Naive B cell (primary cell): ENCODE measurements around the gene MEGF6. TPM values are rescaled to one million over a fixed set of nuclear protein-coding genes. Genes with fewer than 3 reads are reported as not detected.
A peak's percentile ranks its signal among the peaks of the same experiment; 100 is the strongest.

ENCODE experiments used
- ATAC-seq, 2 donors: fragments of 150-1000 bp; cut with Tn5 transposase; 2 replicates each; pipeline ENCODE4 v1.10.0; 2021; ENCODE audit warnings: low read depth in 2 of 2, mild to moderate bottlenecking in 2 of 2, moderate library complexity in 2 of 2
- DNase-seq: peaks from one replicate; pipeline ENCODE4 v3.0.0; 2022
- H3K27ac Mint-ChIP-seq, 6 donors: one replicate each; pipeline ENCODE4 v1.8.0; 2020 to 2022; ENCODE audit warnings: mild to moderate bottlenecking in 6 of 6, mixed read lengths in 6 of 6, moderate library complexity in 5 of 6, inconsistent platforms in 2 of 6
- H3K27me3 Mint-ChIP-seq, 3 donors: one replicate each; pipeline ENCODE4 v1.8.0; 2021 to 2022; ENCODE audit warnings: mixed read lengths in 3 of 3, mild to moderate bottlenecking in 1 of 3
- H3K36me3 Mint-ChIP-seq, 2 donors: one replicate each; pipeline ENCODE4 v1.8.0; 2020 to 2022; ENCODE audit warnings: mixed read lengths in 2 of 2, inconsistent platforms in 1 of 2, mild to moderate bottlenecking in 1 of 2
- H3K4me1 Mint-ChIP-seq, 3 donors: one replicate each; pipeline ENCODE4 v1.8.0; 2020 to 2022; ENCODE audit warnings: mixed read lengths in 3 of 3, inconsistent platforms in 1 of 3, mild to moderate bottlenecking in 1 of 3, moderate library complexity in 1 of 3
- H3K4me3 Mint-ChIP-seq, 8 donors: one replicate each; pipeline ENCODE4 v1.8.0; 2020 to 2022; ENCODE audit warnings: mild to moderate bottlenecking in 8 of 8, mixed read lengths in 8 of 8, moderate library complexity in 8 of 8, inconsistent platforms in 2 of 8
- H3K9me3 Mint-ChIP-seq, 7 donors: one replicate each; pipeline ENCODE4 v1.8.0; 2020 to 2022; ENCODE audit warnings: mixed read lengths in 7 of 7, mild to moderate bottlenecking in 5 of 7, inconsistent platforms in 2 of 7, moderate library complexity in 1 of 7
- polyA plus RNA-seq, 6 donors: library from polyadenylated mRNA; unstranded; fragments of 300-500 nt; fragmentation: Illumina TruSeq; gene quantifications; one replicate each; pipeline ENCODE4 v1.2.3, GENCODE V29; 2021; ENCODE audit warnings: low read depth in 6 of 6

MEGF6 gene, protein sequence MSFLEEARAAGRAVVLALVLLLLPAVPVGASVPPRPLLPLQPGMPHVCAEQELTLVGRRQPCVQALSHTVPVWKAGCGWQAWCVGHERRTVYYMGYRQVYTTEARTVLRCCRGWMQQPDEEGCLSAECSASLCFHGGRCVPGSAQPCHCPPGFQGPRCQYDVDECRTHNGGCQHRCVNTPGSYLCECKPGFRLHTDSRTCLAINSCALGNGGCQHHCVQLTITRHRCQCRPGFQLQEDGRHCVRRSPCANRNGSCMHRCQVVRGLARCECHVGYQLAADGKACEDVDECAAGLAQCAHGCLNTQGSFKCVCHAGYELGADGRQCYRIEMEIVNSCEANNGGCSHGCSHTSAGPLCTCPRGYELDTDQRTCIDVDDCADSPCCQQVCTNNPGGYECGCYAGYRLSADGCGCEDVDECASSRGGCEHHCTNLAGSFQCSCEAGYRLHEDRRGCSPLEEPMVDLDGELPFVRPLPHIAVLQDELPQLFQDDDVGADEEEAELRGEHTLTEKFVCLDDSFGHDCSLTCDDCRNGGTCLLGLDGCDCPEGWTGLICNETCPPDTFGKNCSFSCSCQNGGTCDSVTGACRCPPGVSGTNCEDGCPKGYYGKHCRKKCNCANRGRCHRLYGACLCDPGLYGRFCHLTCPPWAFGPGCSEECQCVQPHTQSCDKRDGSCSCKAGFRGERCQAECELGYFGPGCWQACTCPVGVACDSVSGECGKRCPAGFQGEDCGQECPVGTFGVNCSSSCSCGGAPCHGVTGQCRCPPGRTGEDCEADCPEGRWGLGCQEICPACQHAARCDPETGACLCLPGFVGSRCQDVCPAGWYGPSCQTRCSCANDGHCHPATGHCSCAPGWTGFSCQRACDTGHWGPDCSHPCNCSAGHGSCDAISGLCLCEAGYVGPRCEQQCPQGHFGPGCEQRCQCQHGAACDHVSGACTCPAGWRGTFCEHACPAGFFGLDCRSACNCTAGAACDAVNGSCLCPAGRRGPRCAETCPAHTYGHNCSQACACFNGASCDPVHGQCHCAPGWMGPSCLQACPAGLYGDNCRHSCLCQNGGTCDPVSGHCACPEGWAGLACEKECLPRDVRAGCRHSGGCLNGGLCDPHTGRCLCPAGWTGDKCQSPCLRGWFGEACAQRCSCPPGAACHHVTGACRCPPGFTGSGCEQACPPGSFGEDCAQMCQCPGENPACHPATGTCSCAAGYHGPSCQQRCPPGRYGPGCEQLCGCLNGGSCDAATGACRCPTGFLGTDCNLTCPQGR (N-terminal part only)
- 1 to 10 TPM in 5 of 6 donors, not detected in 1; 3.1 to 8.8 (median 4.3) TPM for polyA plus RNA-seq

DNA sequence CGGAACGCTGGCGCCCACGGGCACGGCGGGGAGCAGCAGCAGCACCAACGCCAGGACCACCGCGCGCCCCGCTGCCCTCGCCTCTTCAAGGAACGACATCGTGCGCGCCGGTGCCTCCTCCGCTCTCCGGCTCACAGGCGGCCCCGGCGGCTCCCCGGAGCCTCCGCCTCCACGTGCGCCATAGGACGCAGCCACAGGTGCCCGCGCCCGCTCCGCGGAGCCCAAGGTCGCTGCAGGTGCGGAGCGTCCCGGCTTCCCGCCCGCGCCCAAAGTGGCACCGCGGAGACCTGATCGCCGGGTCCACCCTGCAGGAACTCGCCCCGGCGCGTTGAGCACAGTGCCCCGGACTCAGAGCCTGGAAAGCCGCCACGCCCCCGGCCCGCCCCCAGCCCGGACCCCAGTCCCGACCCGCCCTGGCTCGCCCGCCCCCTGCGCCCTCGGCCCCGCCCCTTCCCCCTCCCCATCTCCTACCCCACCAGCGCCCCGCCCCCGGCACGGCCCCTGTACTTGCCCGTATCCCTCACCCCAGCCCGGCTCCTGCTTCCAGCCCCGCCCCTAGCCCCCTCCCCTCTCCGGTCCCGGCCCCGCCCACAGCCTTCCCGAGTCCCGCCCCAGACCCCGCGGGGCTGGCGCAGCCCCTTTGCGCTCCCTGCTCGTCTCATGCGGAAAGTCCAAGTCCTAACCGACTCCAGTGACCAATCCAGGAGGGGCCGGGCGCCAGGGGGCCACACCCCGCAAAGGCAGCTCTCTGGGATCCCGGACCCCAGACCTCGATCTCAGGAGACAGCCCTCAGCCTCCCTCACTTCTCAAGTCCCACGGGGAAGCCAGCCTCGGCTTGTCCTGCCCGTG, at the start of gene MEGF6:
Gene MEGF6 (minus strand): TSS at position 339 of the 850 bp plus-strand sequence. CDS start 240 bp downstream, at position 99.
- peaks cover 10 to 17% (median 12%) of the 10 kb centered on the region in 3 donors for H3K4me1 Mint-ChIP-seq
- H3K36me3 Mint-ChIP-seq = no peaks in the 10 kb centered on the region
- peak within 1 kb of the TSS in 3 of 6 donors; percentile 39 to 90 (median 78) for H3K27ac Mint-ChIP-seq
- peak within 1 kb of the TSS; percentile 38 to 86 (median 82) for H3K4me3 Mint-ChIP-seq
- DNase-seq = peak; percentile 19
- ATAC-seq = peak; percentile 62 to 68
- H3K27me3 Mint-ChIP-seq = peaks cover 12 to 53% (median 18%) of the 10 kb centered on the region in 3 donors
- no peaks in the 10 kb centered on the region for H3K9me3 Mint-ChIP-seq

DNA sequence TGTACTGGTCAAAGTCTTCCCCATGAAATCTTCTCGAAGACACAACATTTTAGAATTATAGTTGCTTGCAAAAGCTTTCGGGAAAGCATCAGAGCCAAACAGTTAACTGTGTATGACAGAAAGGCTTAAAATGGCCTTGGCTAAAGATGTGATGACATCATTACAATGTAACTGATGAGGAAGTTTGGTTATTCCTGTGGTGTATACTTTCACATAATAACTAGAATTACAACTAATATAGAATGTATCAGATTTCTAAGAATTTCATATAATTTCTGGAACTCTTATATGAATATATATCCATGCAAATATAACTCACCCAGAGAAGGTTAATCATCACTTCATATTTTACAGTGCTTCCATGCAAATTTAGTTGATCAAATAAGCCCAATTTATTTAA, 49.4 kb upstream of the MEGF6 start:
- no peak for ATAC-seq

DNA sequence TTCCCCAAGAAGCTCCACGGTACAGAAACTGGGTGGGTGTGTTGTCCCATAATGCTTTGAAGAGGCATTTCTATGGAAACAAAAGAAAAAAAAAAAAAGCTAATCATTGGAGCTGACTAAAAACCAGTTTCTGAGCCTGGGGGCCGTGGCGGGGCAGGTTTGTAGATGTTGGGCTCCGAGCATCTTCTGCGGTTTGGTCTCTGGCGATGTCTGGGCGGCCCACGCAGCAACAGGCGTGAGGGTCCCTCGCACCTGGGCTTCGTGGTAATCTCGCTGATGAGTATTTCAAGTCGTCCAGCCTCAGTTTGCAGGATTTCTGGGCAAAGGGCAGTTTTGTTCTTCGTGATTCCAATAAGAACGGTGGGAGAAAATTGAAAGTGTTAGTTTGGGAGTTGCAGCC, 47.8 kb upstream of the MEGF6 start:
- DNase-seq (no peak), ATAC-seq (no peak)
- Mint-ChIP-seq H3K27me3 (peaks cover 42 to 59% (median 52%) of the 10 kb centered on the region in 3 donors), H3K27ac (no peak overlapping the region), H3K4me3 (no peak overlapping the region), H3K36me3 (no peaks in the 10 kb centered on the region), H3K4me1 (peaks cover 0 to 3% (median 0%) of the 10 kb centered on the region in 3 donors), H3K9me3 (peaks cover 0 to 2% (median 0%) of the 10 kb centered on the region in 7 donors)

More for the DNA sequence above, 49.4 kb upstream of the MEGF6 start:
- no peak for DNase-seq
- Mint-ChIP-seq H3K4me3 (no peak overlapping the region), H3K36me3 (no peaks in the 10 kb centered on the region), H3K27me3 (peaks cover 29 to 43% (median 36%) of the 10 kb centered on the region in 3 donors), H3K9me3 (no peaks in the 10 kb centered on the region), H3K27ac (no peak overlapping the region), H3K4me1 (peaks cover 0 to 14% (median 0%) of the 10 kb centered on the region in 3 donors)

DNA sequence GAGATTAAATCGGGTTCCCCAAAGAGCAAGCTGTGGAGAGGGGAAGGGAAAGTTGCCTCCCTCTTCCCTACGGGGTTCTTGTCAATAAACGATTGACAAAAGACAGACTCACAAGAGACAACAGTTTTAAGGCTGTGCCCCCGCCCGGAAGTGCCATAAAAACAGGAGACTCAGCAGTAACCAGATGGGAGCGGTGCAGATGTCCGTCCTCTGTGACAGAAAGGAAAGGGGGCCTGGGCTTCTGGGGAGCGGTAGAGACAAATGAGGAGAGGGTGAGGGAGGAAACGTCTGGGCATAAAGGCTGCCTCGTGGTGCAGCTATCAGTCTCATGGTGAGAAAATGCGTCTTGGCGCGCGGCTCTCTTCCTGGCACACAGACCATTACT, 46.9 kb upstream of the MEGF6 start:
- H3K4me1 Mint-ChIP-seq = peaks cover 0 to 4% (median 0%) of the 10 kb centered on the region in 3 donors
- peaks cover 0 to 2% (median 0%) of the 10 kb centered on the region in 7 donors for H3K9me3 Mint-ChIP-seq
- H3K36me3 Mint-ChIP-seq = no peaks in the 10 kb centered on the region
- no peak overlapping the region for H3K4me3 Mint-ChIP-seq
- H3K27me3 Mint-ChIP-seq = peaks cover 50 to 68% (median 61%) of the 10 kb centered on the region in 3 donors
- ATAC-seq (no peak), DNase-seq (no peak)
- H3K27ac Mint-ChIP-seq = peak overlapping the region in 1 of 6 donors; percentile 76

DNA sequence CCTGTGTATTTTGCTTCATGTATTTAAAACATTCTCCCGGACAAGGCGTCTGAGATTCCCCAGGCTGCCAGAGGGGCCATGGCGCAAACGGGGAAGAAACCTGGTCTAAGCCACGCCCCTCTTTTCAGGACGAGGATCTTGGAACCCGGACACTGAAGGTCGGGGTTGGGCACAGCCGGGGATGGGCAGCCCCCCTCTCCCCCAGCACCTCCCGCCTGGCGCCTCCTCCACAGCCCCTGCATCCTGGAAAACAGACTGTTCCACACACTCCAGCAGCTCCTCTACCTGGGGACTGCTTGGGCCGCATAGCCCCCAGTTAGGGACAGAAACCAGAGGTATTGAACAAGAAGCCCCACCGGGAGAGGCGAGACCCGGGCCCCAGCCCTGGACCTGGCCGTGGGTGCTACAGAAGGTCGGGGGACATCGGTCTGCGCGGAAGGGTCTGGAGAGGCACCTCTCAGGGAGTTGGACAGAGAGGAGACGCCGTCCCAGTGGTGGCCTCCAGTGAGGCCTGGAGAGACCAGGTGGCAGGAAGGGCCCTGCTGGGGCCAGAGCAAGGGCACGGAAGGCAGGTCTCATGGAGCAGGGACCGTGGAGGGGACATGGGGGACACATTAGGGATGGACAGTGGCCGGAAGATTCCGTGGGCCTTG, 46.4 kb upstream of the MEGF6 start:
- Mint-ChIP-seq H3K4me3 (peak overlapping the region in 1 of 8 donors; percentile 29), H3K36me3 (no peaks in the 10 kb centered on the region), H3K9me3 (peaks cover 0 to 2% (median 0%) of the 10 kb centered on the region in 7 donors), H3K27ac (peak overlapping the region in 1 of 6 donors; percentile 76), H3K4me1 (peaks cover 0 to 5% (median 0%) of the 10 kb centered on the region in 3 donors), H3K27me3 (peaks cover 51 to 71% (median 62%) of the 10 kb centered on the region in 3 donors)
- ATAC-seq (no peak), DNase-seq (no peak)

DNA sequence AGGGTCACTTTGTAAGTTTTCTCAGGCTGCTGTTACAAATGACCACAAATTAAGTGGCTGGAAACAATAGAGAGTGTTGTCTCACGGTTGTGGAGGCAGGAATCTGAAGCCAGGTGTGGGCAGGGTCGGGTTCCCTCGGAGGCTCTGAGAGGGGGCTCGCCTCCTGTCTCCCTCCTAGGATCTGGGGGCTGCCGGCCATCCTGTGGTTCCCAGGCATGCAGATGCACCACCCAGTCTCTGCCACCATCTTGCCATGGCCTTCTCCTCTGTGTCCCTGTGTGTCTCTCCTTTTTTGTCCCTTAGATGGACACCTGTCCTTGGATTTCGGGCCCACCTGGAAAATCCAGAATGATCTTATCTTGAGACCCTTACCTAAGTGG, 45.8 kb upstream of the MEGF6 start:
- ATAC-seq = no peak

DNA sequence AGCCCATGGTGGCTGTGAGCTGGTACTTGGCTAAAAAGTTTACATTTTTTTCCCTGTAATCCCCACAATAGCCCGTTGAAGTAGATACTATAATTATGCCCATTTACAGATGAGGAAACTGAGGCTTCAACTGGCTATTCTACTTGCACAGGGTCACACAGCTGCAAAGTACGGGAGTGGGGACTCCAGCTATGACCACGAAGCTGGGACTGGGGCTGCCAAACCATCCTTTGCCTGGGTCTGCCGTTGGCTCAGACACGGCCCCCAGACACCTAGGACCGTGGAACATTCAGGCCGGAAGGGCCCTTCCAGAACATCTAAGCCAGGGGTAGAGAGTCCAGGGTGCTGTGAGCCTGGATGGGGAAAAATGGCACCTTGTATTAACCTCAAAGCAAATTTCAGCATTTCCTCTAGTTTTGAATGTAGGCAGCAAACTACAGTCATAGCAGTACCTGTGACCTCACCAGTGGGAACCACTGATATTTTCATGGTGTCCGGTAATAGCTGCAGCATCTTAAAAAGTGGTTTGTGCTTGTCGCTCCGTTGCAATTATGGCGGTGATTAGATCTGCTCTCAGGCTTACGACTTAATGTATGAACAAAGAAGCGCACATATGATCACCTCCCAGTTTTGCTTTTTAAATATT, 45.3 kb upstream of the MEGF6 start:
- H3K4me3 Mint-ChIP-seq = peak overlapping the region in 1 of 8 donors; percentile 12

More for the DNA sequence above, 45.8 kb upstream of the MEGF6 start:
- Mint-ChIP-seq H3K4me3 (no peak overlapping the region), H3K27ac (no peak overlapping the region), H3K9me3 (peaks cover 0 to 2% (median 0%) of the 10 kb centered on the region in 7 donors), H3K36me3 (no peaks in the 10 kb centered on the region), H3K4me1 (peaks cover 0 to 5% (median 0%) of the 10 kb centered on the region in 3 donors), H3K27me3 (peaks cover 51 to 66% (median 62%) of the 10 kb centered on the region in 3 donors)
- no peak for DNase-seq

DNA sequence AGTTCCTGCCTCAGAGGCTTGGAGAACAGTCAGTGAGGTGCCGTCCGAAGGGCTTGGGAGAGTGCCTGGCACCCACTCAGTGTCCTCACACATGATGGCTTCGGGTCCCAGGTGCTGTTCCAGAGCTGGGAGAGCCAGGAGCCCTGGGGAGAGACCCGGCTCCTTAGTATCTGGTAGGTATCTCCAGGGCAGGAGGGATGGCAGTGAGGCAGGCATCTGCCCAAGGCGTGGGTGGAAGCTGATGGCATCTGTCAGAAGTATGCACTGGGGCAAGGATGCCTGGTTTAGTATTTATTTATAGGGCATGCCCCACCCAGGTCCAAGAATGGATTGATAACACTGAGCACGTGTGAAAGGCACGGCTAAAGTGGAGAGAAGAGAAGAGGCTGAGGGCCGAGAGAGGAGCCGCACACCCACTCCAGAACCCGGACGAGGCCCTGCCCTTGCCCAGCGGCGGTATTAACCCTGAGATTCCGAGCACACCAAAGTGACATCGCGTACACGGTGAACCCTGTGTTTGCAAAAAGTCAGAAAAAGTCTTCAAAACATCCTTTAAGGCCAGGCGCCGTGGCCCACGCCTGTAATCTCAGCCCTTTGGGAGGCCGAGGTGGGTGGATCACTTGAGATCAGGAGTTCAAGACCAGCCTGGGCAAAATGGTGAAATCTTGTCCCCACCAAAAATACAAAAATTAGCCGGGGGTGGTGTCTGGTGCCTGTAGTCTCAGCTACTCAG, 43.4 kb upstream of the MEGF6 start:
- Mint-ChIP-seq H3K9me3 (peaks cover 0 to 2% (median 0%) of the 10 kb centered on the region in 7 donors), H3K4me3 (no peak overlapping the region), H3K27ac (peak overlapping the region in 1 of 6 donors; percentile 27), H3K36me3 (no peaks in the 10 kb centered on the region), H3K4me1 (peaks cover 8 to 18% (median 13%) of the 10 kb centered on the region in 3 donors), H3K27me3 (peaks cover 60 to 73% (median 71%) of the 10 kb centered on the region in 3 donors)
- DNase-seq (no peak), ATAC-seq (no peak)

More for the DNA sequence above, 45.3 kb upstream of the MEGF6 start:
- Mint-ChIP-seq H3K36me3 (no peaks in the 10 kb centered on the region), H3K27me3 (peaks cover 51 to 66% (median 62%) of the 10 kb centered on the region in 3 donors), H3K4me1 (peaks cover 0 to 5% (median under 1%) of the 10 kb centered on the region in 3 donors), H3K27ac (no peak overlapping the region), H3K9me3 (peaks cover 0 to 2% (median 0%) of the 10 kb centered on the region in 7 donors)
- no peak for DNase-seq
- ATAC-seq = peak in 1 of 2 donors; percentile 24

DNA sequence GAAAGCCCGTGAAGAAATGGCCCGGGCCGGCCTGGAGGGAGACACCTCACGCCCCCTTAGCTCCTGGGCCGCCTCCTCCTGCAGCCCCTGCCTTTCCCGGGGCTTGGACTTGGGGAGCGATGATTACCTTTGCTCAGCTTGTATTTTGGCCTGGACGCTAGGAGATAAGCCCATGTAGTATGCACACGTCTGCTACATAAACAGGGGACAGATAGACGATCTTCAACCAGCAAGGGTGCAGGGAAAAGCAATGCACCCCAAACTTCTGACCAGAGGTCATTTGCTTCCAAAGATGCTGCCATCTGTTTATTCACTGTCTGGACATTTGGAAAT, 41.9 kb upstream of the MEGF6 start:
- Mint-ChIP-seq H3K27me3 (peaks cover 51 to 62% (median 60%) of the 10 kb centered on the region in 3 donors), H3K4me3 (peak overlapping the region in 6 of 8 donors; percentile 22 to 76 (median 50)), H3K9me3 (peaks cover 0 to 2% (median 0%) of the 10 kb centered on the region in 7 donors), H3K27ac (no peak overlapping the region), H3K4me1 (peaks cover 8 to 24% (median 22%) of the 10 kb centered on the region in 3 donors), H3K36me3 (no peaks in the 10 kb centered on the region)
- no peak for DNase-seq
- ATAC-seq = no peak

DNA sequence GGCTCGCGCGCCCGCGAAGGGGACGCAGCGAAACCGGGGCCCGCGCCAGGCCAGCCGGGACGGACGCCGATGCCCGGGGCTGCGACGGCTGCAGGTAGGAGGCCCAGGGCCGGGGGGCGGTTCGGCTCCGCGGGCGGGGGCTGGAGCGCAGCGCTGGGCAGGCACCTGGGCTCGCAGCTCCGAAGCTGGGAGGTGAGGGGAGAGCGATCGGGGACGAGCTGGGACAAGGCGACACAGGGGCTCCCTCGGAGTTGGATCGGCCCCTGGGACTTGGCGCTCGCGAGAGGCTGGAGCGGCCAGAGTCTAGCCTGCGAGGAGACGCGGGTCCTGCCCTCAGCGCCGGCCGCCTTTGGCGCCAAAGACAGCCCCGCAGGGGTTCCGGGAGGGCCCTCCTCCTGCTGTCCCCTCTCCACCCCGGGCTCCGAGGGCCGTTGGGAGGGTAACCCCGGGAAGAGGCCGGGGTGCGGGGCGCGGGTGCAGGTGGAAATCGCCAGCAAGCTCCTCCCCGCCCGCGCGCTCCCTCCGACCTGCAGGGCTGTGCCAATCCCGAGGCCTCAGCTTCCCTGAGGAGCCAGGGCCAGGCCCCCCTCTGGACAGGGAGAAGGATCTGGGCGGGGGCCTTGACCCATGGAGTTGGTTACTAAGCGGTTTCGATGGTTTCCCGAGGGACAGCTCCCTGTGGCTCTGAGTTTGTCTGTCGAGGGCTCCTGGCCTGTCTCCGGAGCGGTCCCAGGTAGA, 41.4 kb upstream of the MEGF6 start:
- H3K27ac Mint-ChIP-seq = no peak overlapping the region
- H3K27me3 Mint-ChIP-seq = peaks cover 46 to 57% (median 55%) of the 10 kb centered on the region in 3 donors
- H3K4me1 Mint-ChIP-seq = peaks cover 8 to 29% (median 27%) of the 10 kb centered on the region in 3 donors
- no peak for DNase-seq
- H3K9me3 Mint-ChIP-seq = peaks cover 0 to 2% (median 0%) of the 10 kb centered on the region in 7 donors
- peak overlapping the region in 5 of 8 donors; percentile 24 to 57 (median 49) for H3K4me3 Mint-ChIP-seq
- no peaks in the 10 kb centered on the region for H3K36me3 Mint-ChIP-seq
- no peak for ATAC-seq
